ENCODE measurements around the gene CPT1A. TPM values are rescaled to one million over a fixed set of nuclear protein-coding genes. Genes with fewer than 3 reads are reported as not detected.

CPT1A gene
- total RNA-seq, 2 donors from 2014 or later = 33.3 to 55.2 TPM

- Histone ChIP-seq H3K4me1 (replicated peaks) (no peaks in the 10 kb centered on the region), H3K27me3 (replicated peaks; ENCODE audit: insufficient read depth) (no peaks in the 10 kb centered on the region), H3K9me3 (no peaks in the 10 kb centered on the region), H3K4me3 (no peak overlapping the region), H3K36me3 (no peaks in the 10 kb centered on the region), H3K27ac (no peak overlapping the region)
- intact Hi-C loops (cut with DNase I) = no loop called here
- no peak for DNase-seq (ENCODE audit: low spot score)
- TF ChIP-seq CTCF (IDR thresholded peaks at IDR 0.05) (no peak), POLR2AphosphoS5 (IDR thresholded peaks at IDR 0.05) (no peak), POLR2A (IDR thresholded peaks at IDR 0.05) (no peak)
- 73% methylated on average over 3 of the region's 3 CpGs for WGBS
Measured at GRCh38 chr11:68804786-68805185, 36.9 kb downstream of the CPT1A start.

GRCh38 chr11:68803766-68804165 is 38.0 kb downstream of the CPT1A start:
- 85% methylated on average over 8 of the region's 8 CpGs for WGBS
- H3K27me3 ChIP-seq (replicated peaks; ENCODE audit: insufficient read depth) = no peaks in the 10 kb centered on the region
- H3K27ac ChIP-seq = no peak overlapping the region
- no peak overlapping the region for H3K4me3 ChIP-seq
- TF ChIP-seq CTCF (IDR thresholded peaks at IDR 0.05) (no peak), POLR2AphosphoS5 (IDR thresholded peaks at IDR 0.05) (no peak), POLR2A (IDR thresholded peaks at IDR 0.05) (no peak)
- H3K9me3 ChIP-seq = no peaks in the 10 kb centered on the region
- no peak for DNase-seq (ENCODE audit: low spot score)
- intact Hi-C loops (cut with DNase I) = no loop called here
- H3K4me1 ChIP-seq (replicated peaks) = no peaks in the 10 kb centered on the region
- H3K36me3 ChIP-seq = no peaks in the 10 kb centered on the region

- Histone ChIP-seq H3K4me1 (replicated peaks) (no peaks in the 10 kb centered on the region), H3K9me3 (no peaks in the 10 kb centered on the region), H3K27me3 (replicated peaks; ENCODE audit: insufficient read depth) (no peaks in the 10 kb centered on the region), H3K27ac (no peak overlapping the region), H3K36me3 (no peaks in the 10 kb centered on the region), H3K4me3 (no peak overlapping the region)
- no peak for DNase-seq (ENCODE audit: low spot score)
- no peak for TF ChIP-seq POLR2A (IDR thresholded peaks at IDR 0.05)
- TF ChIP-seq CTCF (IDR thresholded peaks at IDR 0.05) = peak in 3 of 4 experiments; percentile 25 to 43 (median 33)
- 70% methylated on average over 23 of the region's 23 CpGs for WGBS
- intact Hi-C loops (cut with DNase I) = no loop called here
Measured at GRCh38 chr11:68798221-68798813, 43.4 kb downstream of the CPT1A start.

- H3K9me3 ChIP-seq = no peaks in the 10 kb centered on the region
- intact Hi-C loops (cut with DNase I) = no loop called here
- no peaks in the 10 kb centered on the region for H3K36me3 ChIP-seq
- no peaks in the 10 kb centered on the region for H3K4me1 ChIP-seq (replicated peaks)
- H3K4me3 ChIP-seq = no peak overlapping the region
- 41% methylated on average over 14 of the region's 19 CpGs for WGBS
- peak; percentile 46 for DNase-seq (ENCODE audit: low spot score)
- TF ChIP-seq CTCF (IDR thresholded peaks at IDR 0.05) (no peak), POLR2AphosphoS5 (IDR thresholded peaks at IDR 0.05) (peak; percentile 36)
- H3K27ac ChIP-seq = no peak overlapping the region
- no peaks in the 10 kb centered on the region for H3K27me3 ChIP-seq (replicated peaks; ENCODE audit: insufficient read depth)
Measured at GRCh38 chr11:68796801-68797200, 44.9 kb downstream of the CPT1A start.

- DNase-seq (ENCODE audit: low spot score) = no peak
- no peaks in the 10 kb centered on the region for H3K4me1 ChIP-seq (replicated peaks)
- H3K9me3 ChIP-seq = no peaks in the 10 kb centered on the region
- intact Hi-C loops (cut with DNase I) = no loop called here
- no peak overlapping the region for H3K4me3 ChIP-seq
- H3K36me3 ChIP-seq = peaks cover 0 to 3% of the 10 kb centered on the region in 2 donors
- H3K27ac ChIP-seq = no peak overlapping the region
- no peak for TF ChIP-seq POLR2A (IDR thresholded peaks at IDR 0.05)
- no peak for TF ChIP-seq POLR2AphosphoS5 (IDR thresholded peaks at IDR 0.05)
- 89% methylated on average over 18 of the region's 18 CpGs for WGBS
- H3K27me3 ChIP-seq (replicated peaks; ENCODE audit: insufficient read depth) = no peaks in the 10 kb centered on the region
Measured at GRCh38 chr11:68792400-68792966, 49.2 kb downstream of the CPT1A start.

Data from prostate gland (tissue), 2 donors.